HCT116 (cell line): ENCODE measurements around the gene PRKCA. TPM values are rescaled to one million over a fixed set of nuclear protein-coding genes. Genes with fewer than 3 reads are reported as not detected.

ENCODE experiments used
- ATAC-seq: fragments of 200-7000 bp; cut with Tn5 transposase; 2 replicates; pipeline ENCODE4 v1.9.1; 2020; ENCODE audit warnings: mild to moderate bottlenecking, moderate library complexity
- BruUV-seq: library from RNA; stranded (reverse); fragments of 400-500 nt; replicated peaks from 2 replicates; lab custom pipeline; 2021; lab: Mats Ljungman, UMichigan
- CTCF ChIA-PET: fragments of 300-600 bp; sonication (Branson Sonifier 250); formaldehyde crosslinking; loops from one replicate; lab custom pipeline; 2021; ENCODE audit warnings: antibody characterized with exemption; lab: Charles Lee
- POLR2A ChIA-PET: fragments of 300-600, 350-600 bp; sonication (Branson Sonifier 250); formaldehyde crosslinking; loops from one replicate; lab custom pipeline; 2021; ENCODE audit warnings: antibody characterized with exemption; lab: Charles Lee
- RAD21 ChIA-PET, 2 experiments: fragments of 300-600 bp; sonication (Branson Sonifier 250); formaldehyde crosslinking; loops; one replicate each; lab custom pipeline; 2023; ENCODE audit warnings: low total read pairs in 2 of 2; ENCODE audit not compliant: uncharacterized antibody in 2 of 2, unreplicated experiment in 2 of 2, low non-redundant PET in 1 of 2; lab: Charles Lee
- DNase-seq: peaks from one replicate; pipeline ENCODE4 v3.0.0-alpha.2; 2010; ENCODE audit warnings: low read depth, low spot score
- H2AFZ ChIP-seq: fragments of 200-600 bp; shearing (Covaris generic), sonication (generic); 2 replicates; pipeline ENCODE4 v1.6.1; 2017; ENCODE audit warnings: low read depth, mixed run types, mixed read lengths, antibody characterized with exemption, low read length; ENCODE audit not compliant: poor library complexity, severe bottlenecking
- H3K27ac ChIP-seq: 2 replicates; pipeline ENCODE4 v1.5.1; 2012; ENCODE audit warnings: low read depth, low read length
- H3K27me3 ChIP-seq: fragments of 200-600 bp; sonication (generic); 2 replicates; pipeline ENCODE4 v1.6.1; 2016; ENCODE audit warnings: mixed run types, low read length, mixed read lengths; ENCODE audit not compliant: insufficient read depth
- H3K36me3 ChIP-seq, 2 experiments: fragments of 200-500 bp in 1 of 2; fragments of 200-600 bp in 1 of 2; sonication (Bioruptor generic) in 1 of 2; sonication (generic) in 1 of 2; 2 replicates each; pipeline versions ENCODE4 v1.5.1 to v1.6.1; 2014 to 2016; ENCODE audit warnings: low read length in 2 of 2, inconsistent platforms in 1 of 2, mixed read lengths in 1 of 2, mixed run types in 1 of 2; ENCODE audit not compliant: insufficient read depth in 2 of 2, control insufficient read depth in 1 of 2
- H3K4me1 ChIP-seq, 2 experiments: fragments of 200-600 bp in 1 of 2; sonication (generic) in 1 of 2; 2 replicates each; pipeline versions ENCODE4 v1.5.1 to v1.6.1; 2012 to 2017; ENCODE audit warnings: low read length in 2 of 2, inconsistent platforms in 1 of 2, mild to moderate bottlenecking in 1 of 2, mixed read lengths in 1 of 2, mixed run types in 1 of 2, moderate library complexity in 1 of 2; ENCODE audit not compliant: insufficient read depth in 2 of 2, control insufficient read depth in 1 of 2
- H3K4me2 ChIP-seq: fragments of 200-600 bp; sonication (generic); 2 replicates; pipeline ENCODE4 v1.6.1; 2017; ENCODE audit warnings: mixed run types, low read length, mixed read lengths
- H3K4me3 ChIP-seq, 2 experiments: fragments of 200-600 bp in 1 of 2; sonication (generic) in 1 of 2; replicated peaks in 1 of 2; 2 replicates each; pipeline ENCODE4 v1.5.1; 2011 to 2016; ENCODE audit warnings: low read length in 2 of 2, control low read depth in 1 of 2, low read depth in 1 of 2, mild to moderate bottlenecking in 1 of 2, mixed read lengths in 1 of 2, mixed run types in 1 of 2
- H3K79me2 ChIP-seq: fragments of 200-600 bp; sonication (generic); 2 replicates; pipeline ENCODE4 v1.6.1; 2017; ENCODE audit warnings: mild to moderate bottlenecking, mixed run types, low read length, moderate library complexity, mixed read lengths; ENCODE audit not compliant: insufficient read depth
- H3K9ac ChIP-seq: fragments of 200-600 bp; sonication (generic); 2 replicates; pipeline ENCODE4 v1.6.1; 2016; ENCODE audit warnings: low read length, mixed read lengths
- H3K9me2 ChIP-seq: fragments of 200-600 bp; sonication (generic), shearing (Covaris generic); 2 replicates; pipeline ENCODE4 v1.6.1; 2017; ENCODE audit warnings: mixed run types, mild to moderate bottlenecking, moderate library complexity; ENCODE audit not compliant: insufficient read depth
- H3K9me3 ChIP-seq, 2 experiments: fragments of 200-500 bp in 1 of 2; fragments of 200-600 bp in 1 of 2; sonication (Bioruptor generic) in 1 of 2; sonication (generic) in 1 of 2; 2 replicates each; pipeline ENCODE4 v1.6.1; 2014 to 2017; ENCODE audit warnings: low read length in 2 of 2, mixed read lengths in 2 of 2, inconsistent platforms in 1 of 2, low read depth in 1 of 2, mild to moderate bottlenecking in 1 of 2, mixed run types in 1 of 2, moderate library complexity in 1 of 2; ENCODE audit not compliant: control insufficient read depth in 1 of 2, insufficient read depth in 1 of 2
- H4K20me1 ChIP-seq: fragments of 200-600 bp; sonication (generic), shearing (Covaris generic); 2 replicates; pipeline ENCODE4 v1.6.1; 2017; ENCODE audit warnings: mixed run types, mild to moderate bottlenecking, moderate library complexity; ENCODE audit not compliant: insufficient read depth
- CBX3 ChIP-seq: IDR thresholded peaks from 2 replicates; pipeline ENCODE4 v1.6.1; 2012; ENCODE audit warnings: low read depth
- CEBPB ChIP-seq: IDR thresholded peaks from 2 replicates; pipeline ENCODE4 v1.6.1; 2012; ENCODE audit warnings: low read depth
- EGR1 ChIP-seq: IDR thresholded peaks from 2 replicates; pipeline ENCODE4 v1.6.1; 2012; ENCODE audit warnings: low read depth
- ELF1 ChIP-seq: IDR thresholded peaks from 2 replicates; pipeline ENCODE4 v1.6.1; 2012; ENCODE audit warnings: low read depth, borderline replicate concordance
- EZH2 ChIP-seq: fragments of 200-600 bp; sonication (generic); IDR thresholded peaks from 2 replicates; pipeline ENCODE4 v1.6.1; 2017; ENCODE audit warnings: antibody characterized with exemption, mixed run types
- EZH2phosphoT487 ChIP-seq: fragments of 200-600 bp; IDR thresholded peaks from 2 replicates; pipeline ENCODE4 v1.6.1; 2018; ENCODE audit warnings: antibody characterized with exemption, borderline replicate concordance
- FOSL1 ChIP-seq: IDR thresholded peaks from 2 replicates; pipeline ENCODE4 v1.6.1; 2012; ENCODE audit warnings: low read depth
- POLR2AphosphoS5 ChIP-seq: IDR thresholded peaks from 2 replicates; pipeline ENCODE4 v1.6.1; 2011; ENCODE audit warnings: mild to moderate bottlenecking, low read depth, low read length, moderate library complexity
- RAD21 ChIP-seq: IDR thresholded peaks from 2 replicates; pipeline ENCODE4 v1.6.1; 2012; ENCODE audit warnings: low read depth, mild to moderate bottlenecking
- SP1 ChIP-seq: IDR thresholded peaks from 2 replicates; pipeline ENCODE4 v1.6.1; 2012; ENCODE audit warnings: low read depth
- SRF ChIP-seq: IDR thresholded peaks from 2 replicates; pipeline ENCODE4 v1.6.1; 2012; ENCODE audit warnings: low read depth
- TCF7L2 ChIP-seq: IDR thresholded peaks from 2 replicates; pipeline ENCODE4 v1.7.0; 2011; ENCODE audit warnings: borderline replicate concordance, inconsistent platforms; ENCODE audit not compliant: insufficient read depth, insufficient read length; ENCODE audit errors: extremely low read depth
- YY1 ChIP-seq: IDR thresholded peaks from 2 replicates; pipeline ENCODE4 v1.6.1; 2011; ENCODE audit warnings: low read length, low read depth, moderate library complexity, mild to moderate bottlenecking; ENCODE audit not compliant: insufficient replicate concordance; ENCODE audit errors: extremely low read depth
- ZBTB33 ChIP-seq: IDR thresholded peaks from 2 replicates; pipeline ENCODE4 v1.6.1; 2011; ENCODE audit warnings: mild to moderate bottlenecking, low read length, moderate library complexity; ENCODE audit not compliant: insufficient replicate concordance; ENCODE audit errors: extremely low read depth
- ZNF274 ChIP-seq: fragments of 200-500 bp; sonication (Bioruptor generic); IDR thresholded peaks from 2 replicates; pipeline ENCODE4 v1.6.1; 2014; ENCODE audit warnings: mild to moderate bottlenecking, low read depth, low read length, inconsistent platforms
- intact Hi-C: fragments of 100-400 bp; cut with micrococcal nuclease; formaldehyde crosslinking; loops from 2 replicates; pipeline ENCODE4 v1.10.0; 2022
- total RNA-seq: library from RNA; stranded (reverse); gene quantifications from one replicate; pipeline ENCODE4 v1.2.1, GENCODE V29; 2021; ENCODE audit not compliant: unreplicated experiment
- TF ChIP-seq, protein P1 (sequence below), 3 experiments: fragments of 200-600 bp in 1 of 3; sonication (generic) in 1 of 3; IDR thresholded peaks in 2 of 3; conservative IDR thresholded peaks in 1 of 3; 2 replicates each; pipeline ENCODE4 v1.5.1; 2012 to 2017; ENCODE audit warnings: low read depth in 2 of 3, low read length in 2 of 3, antibody characterized with exemption in 1 of 3, borderline replicate concordance in 1 of 3, control low read depth in 1 of 3, mild to moderate bottlenecking in 1 of 3, mixed read lengths in 1 of 3, mixed run types in 1 of 3, moderate library complexity in 1 of 3; ENCODE audit not compliant: insufficient read depth in 1 of 3
- TF ChIP-seq, protein P2 (sequence below): IDR thresholded peaks from 2 replicates; pipeline ENCODE4 v1.6.1; 2012; ENCODE audit warnings: low read depth
- TF ChIP-seq, protein P3 (sequence below): IDR thresholded peaks from 2 replicates; pipeline ENCODE4 v1.6.1; 2012

Gene PRKCA
- total RNA-seq, 1 experiment from 2014 or later = 18.8 TPM

GRCh38 chr17:66557200-66557599 is 254.8 kb downstream of the PRKCA start:
- DNase-seq = no peak
- RAD21 ChIA-PET = no interaction called here
- no TSS peak for BruUV-seq
- intact Hi-C loops = no loop called here
- Histone ChIP-seq H3K9me2 (no peaks in the 10 kb centered on the region), H3K9ac (no peak overlapping the region), H3K79me2 (no peaks in the 10 kb centered on the region), H3K36me3 (no peaks in the 10 kb centered on the region), H3K4me1 (peaks cover 9 to 17% of the 10 kb centered on the region in 2 experiments), H2AFZ (no peak overlapping the region), H3K4me3 (no peak overlapping the region), H3K9me3 (no peaks in the 10 kb centered on the region), H3K27ac (no peak overlapping the region), H4K20me1 (no peaks in the 10 kb centered on the region), H3K27me3 (no peaks in the 10 kb centered on the region), H3K4me2 (no peak overlapping the region)
- CTCF ChIA-PET = interaction anchor here (0.8 kb wide), 1 partner anchor 10 kb away, joined by 4 read pairs; no protein-coding TSS in a partner anchor
- ATAC-seq = no peak
- POLR2A ChIA-PET = no interaction called here
- TF ChIP-seq CBX3 (no peak), TCF7L2 (no peak), SRF (no peak), EGR1 (no peak), ELF1 (no peak), EZH2phosphoT487 (no peak), YY1 (no peak), SP1 (no peak), EZH2 (no peak), ZBTB33 (no peak), CEBPB (no peak), FOSL1 (no peak), POLR2AphosphoS5 (no peak), ZNF274 (no peak), RAD21 (no peak)
- TF ChIP-seq, protein P1, sequence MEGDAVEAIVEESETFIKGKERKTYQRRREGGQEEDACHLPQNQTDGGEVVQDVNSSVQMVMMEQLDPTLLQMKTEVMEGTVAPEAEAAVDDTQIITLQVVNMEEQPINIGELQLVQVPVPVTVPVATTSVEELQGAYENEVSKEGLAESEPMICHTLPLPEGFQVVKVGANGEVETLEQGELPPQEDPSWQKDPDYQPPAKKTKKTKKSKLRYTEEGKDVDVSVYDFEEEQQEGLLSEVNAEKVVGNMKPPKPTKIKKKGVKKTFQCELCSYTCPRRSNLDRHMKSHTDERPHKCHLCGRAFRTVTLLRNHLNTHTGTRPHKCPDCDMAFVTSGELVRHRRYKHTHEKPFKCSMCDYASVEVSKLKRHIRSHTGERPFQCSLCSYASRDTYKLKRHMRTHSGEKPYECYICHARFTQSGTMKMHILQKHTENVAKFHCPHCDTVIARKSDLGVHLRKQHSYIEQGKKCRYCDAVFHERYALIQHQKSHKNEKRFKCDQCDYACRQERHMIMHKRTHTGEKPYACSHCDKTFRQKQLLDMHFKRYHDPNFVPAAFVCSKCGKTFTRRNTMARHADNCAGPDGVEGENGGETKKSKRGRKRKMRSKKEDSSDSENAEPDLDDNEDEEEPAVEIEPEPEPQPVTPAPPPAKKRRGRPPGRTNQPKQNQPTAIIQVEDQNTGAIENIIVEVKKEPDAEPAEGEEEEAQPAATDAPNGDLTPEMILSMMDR (IDR thresholded peaks at IDR 0.05 in 2 of 3, conservative IDR thresholded peaks at IDR 0.05 in 1 of 3; ENCODE audit: borderline replicate concordance in 1 of 3, insufficient read depth in 1 of 3, low read depth in 2 of 3, low read length in 2 of 3) = no peak
- TF ChIP-seq, protein P2, sequence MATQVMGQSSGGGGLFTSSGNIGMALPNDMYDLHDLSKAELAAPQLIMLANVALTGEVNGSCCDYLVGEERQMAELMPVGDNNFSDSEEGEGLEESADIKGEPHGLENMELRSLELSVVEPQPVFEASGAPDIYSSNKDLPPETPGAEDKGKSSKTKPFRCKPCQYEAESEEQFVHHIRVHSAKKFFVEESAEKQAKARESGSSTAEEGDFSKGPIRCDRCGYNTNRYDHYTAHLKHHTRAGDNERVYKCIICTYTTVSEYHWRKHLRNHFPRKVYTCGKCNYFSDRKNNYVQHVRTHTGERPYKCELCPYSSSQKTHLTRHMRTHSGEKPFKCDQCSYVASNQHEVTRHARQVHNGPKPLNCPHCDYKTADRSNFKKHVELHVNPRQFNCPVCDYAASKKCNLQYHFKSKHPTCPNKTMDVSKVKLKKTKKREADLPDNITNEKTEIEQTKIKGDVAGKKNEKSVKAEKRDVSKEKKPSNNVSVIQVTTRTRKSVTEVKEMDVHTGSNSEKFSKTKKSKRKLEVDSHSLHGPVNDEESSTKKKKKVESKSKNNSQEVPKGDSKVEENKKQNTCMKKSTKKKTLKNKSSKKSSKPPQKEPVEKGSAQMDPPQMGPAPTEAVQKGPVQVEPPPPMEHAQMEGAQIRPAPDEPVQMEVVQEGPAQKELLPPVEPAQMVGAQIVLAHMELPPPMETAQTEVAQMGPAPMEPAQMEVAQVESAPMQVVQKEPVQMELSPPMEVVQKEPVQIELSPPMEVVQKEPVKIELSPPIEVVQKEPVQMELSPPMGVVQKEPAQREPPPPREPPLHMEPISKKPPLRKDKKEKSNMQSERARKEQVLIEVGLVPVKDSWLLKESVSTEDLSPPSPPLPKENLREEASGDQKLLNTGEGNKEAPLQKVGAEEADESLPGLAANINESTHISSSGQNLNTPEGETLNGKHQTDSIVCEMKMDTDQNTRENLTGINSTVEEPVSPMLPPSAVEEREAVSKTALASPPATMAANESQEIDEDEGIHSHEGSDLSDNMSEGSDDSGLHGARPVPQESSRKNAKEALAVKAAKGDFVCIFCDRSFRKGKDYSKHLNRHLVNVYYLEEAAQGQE = no peak
- TF ChIP-seq, protein P3, sequence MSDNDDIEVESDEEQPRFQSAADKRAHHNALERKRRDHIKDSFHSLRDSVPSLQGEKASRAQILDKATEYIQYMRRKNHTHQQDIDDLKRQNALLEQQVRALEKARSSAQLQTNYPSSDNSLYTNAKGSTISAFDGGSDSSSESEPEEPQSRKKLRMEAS = no peak
